GM19043 (cell line): ENCODE measurements around the gene PLEKHG1.

ENCODE experiments used
- ATAC-seq: cut with Tn5 transposase; IDR thresholded peaks from one replicate; pipeline ENCODE4 v1.9.1; 2021; ENCODE audit warnings: low read depth; ENCODE audit not compliant: unreplicated experiment

PLEKHG1 gene

GRCh38 chr6:150617496-150618460, 18.1 kb downstream of the PLEKHG1 start:
- no peak for ATAC-seq

DNA sequence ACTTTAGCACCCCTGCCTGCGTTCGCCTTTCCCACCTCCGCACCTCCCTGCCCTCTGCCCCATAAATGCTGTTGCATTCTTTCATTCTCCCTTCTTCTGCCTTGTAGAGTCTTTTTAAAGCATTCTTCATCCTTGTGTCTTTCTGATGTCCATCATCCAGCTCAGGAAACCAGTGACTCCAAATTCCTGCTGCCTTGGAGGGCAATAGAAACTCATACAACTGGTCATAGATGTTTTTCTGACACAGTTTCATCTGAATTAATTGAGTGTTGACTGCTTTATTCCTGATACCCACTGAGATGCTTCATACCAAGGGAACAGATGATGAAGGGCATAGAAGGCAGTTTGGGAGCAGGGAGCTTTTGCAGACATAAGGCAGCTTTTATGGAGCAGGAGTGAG, 19.6 kb downstream of the PLEKHG1 start:
- no peak for ATAC-seq

DNA sequence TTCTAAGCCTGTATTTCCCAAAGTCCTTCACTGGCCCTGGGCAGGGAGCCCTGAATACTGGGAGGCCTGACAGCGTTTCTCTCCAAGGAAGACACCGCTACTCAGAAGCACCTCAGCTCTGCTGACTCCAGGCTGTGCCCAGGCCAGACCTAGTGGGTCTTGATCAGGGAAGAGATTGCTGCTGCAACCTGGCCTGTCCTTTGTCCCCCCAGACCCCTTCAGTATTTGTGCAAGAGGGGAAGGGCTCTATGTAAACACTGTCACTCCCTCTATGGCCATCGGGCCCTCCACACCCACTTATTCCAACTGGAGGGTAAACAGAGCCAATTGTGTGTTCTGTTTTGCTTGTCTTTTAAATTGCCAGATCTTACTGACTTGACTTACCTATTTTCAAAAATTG, 20.6 kb downstream of the PLEKHG1 start:
- no peak for ATAC-seq

DNA sequence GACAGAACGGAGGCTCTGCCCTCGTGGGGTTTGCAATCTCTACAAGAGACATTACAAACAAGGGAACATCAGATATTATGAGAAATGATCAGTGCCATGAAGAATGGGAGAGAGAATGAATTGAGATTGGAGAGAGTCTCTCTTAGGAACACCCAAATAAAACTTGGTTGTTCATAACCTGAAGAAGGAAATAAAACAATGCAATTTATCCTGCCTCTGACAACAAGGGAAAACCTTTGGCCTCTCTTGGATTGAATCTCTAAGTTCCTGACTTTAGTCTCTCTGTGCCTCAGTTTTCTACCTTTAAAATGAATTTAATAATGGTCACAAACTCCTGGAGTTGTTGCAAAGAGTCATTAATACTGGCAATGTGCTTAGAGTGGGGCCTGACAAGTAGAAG, 21.1 kb downstream of the PLEKHG1 start:
- ATAC-seq, result no peak

GRCh38 chr6:150622476-150622875, 22.8 kb downstream of the PLEKHG1 start:
- ATAC-seq, result no peak

- ATAC-seq, result peak; percentile 97
Measured at GRCh38 chr6:150622941-150623874, 23.5 kb downstream of the PLEKHG1 start.

DNA sequence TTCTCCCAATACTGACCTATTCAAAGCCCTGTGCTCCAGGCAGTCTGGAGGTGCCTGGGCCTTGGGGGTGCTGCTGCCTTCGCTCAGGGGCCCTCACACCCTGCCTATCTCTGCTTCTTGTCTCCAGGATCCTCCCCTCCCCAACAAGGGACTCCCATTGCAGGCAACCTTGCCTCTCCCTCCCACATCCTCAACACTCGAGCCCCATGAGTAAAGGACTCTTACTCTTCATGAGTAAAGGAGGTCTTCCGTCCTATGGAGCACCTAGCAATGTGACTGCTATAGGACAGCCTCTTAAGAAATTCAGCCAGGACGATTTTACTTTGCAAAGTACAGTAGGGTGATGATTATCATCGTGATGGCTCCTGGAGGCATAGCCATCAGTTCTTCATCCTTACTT, 24.5 kb downstream of the PLEKHG1 start:
- ATAC-seq, result no peak

GRCh38 chr6:150625927-150626326, 26.2 kb downstream of the PLEKHG1 start:
- no peak for ATAC-seq

- ATAC-seq, result no peak
Measured at GRCh38 chr6:150627154-150627553, 27.5 kb downstream of the PLEKHG1 start.

DNA sequence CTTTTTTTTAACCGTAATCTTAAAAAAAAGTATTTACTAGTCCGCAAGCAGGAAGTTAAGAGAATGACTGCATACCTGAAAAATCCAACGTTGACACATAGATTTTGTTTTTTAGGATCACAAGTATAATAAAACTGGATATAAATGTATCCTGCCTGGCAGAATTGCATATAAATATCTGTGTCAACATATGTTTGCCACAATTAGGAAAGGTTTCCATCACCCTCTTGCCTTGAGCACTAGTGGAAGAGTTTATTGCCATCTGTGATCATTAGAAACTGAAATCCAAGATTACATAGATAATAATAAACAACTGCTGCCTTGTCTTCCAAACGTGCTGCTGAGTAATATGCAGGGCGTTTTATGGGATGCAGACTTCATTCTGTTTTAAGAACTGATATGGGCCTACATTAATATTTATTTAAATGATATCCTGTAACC, 27.9 kb downstream of the PLEKHG1 start:
- no peak for ATAC-seq

DNA sequence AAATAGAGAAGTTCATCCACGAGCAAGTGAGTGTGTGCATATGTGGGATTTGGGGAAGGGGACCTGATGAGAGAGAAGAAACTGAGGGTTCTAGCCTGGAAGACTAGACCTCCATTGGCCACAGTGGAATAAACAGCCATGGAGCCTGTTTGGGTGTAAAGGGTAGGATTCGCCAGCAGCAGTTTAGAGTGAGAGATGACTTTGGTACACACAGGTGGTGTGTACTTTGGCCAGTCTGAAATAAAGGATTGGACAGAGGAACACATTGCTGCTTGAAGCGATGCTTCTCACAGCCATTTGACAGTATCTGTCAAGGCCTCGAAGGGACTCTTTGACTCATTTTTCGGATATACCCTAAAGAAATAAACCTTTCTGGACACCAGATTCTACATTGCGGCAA, 29.2 kb downstream of the PLEKHG1 start:
- no peak for ATAC-seq

DNA sequence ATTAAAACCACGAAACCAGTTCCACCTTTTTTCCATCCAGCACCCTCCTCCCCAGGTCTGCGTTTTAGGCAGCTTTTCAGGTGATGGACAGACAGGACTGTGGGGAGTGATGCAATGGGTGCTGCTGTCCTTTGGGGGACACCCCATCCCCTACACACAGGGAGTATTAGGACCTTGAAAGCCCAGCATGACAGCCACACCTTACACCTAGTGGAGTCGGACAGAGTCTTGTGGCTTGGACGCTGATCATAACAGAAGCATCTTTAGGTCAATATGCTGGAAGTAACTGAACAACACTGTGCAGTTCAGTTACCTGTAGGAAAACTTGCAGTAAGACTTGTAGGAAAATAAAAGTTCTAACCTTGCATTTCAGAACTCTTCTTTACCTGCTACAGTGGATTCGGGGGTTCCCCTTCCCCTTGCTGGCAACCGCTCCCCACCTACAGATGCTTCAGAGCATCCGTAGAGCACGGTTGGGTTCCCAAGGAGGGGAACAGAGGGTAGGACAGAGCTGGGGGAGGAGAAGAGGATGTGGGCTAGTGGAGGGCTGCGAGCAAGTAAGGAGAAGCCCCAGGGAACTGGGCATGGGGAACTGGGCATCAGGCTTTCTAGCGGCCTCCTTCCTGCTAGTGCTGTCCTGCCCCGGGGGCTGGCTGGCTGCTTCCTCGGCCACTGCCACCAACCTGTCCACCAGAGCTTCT, 31.7 kb downstream of the PLEKHG1 start:
- ATAC-seq, result peak; percentile 37

- ATAC-seq, result no peak
Measured at GRCh38 chr6:150631984-150632642, 32.4 kb downstream of the PLEKHG1 start.

GRCh38 chr6:150632785-150633485, 33.2 kb downstream of the PLEKHG1 start:
- ATAC-seq, result peak; percentile 39

GRCh38 chr6:150633486-150633834, 33.8 kb downstream of the PLEKHG1 start:
- ATAC-seq, result peak; percentile 17

DNA sequence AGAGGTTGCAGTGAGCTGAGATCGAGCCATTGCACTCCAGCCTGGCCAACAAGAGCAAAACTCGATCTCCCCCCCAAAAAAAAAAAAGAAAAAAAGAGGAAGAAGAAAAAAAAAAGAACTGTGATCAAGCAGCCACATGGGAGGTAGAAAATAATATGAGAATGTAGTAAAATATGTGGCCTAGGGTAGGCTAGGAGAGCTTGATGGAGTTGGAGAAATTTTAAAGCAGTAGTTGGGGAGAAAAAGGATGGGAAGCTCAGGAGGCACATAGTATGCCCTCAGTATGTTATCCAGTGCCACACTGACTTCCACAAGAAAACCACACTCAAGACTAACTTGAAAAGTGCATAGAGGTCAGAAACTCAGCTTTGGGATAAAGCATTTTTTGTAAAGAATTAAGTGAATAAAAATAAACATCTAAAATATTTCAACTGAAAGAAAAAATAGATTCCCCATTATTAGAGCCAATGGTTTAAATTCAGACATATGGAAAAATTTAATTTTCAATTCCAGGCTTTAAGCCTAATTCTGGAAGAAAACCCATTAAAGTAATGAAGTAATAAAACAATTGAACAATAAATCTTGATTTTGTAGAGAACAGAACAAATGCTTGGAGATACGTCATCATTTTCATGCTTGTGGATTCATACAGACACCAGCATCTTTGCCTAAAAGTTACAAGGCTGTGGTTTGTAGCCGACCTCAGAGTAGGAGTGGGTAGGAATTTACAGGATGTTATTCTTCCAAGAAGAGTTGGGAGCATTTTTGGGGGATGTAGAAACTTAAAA, 34.7 kb downstream of the PLEKHG1 start:
- no peak for ATAC-seq

- no peak for ATAC-seq
Measured at GRCh38 chr6:150634964-150635292, 35.2 kb downstream of the PLEKHG1 start.

- no peak for ATAC-seq
Measured at GRCh38 chr6:150635906-150636514, 36.3 kb downstream of the PLEKHG1 start.

GRCh38 chr6:150636808-150637207, 37.1 kb downstream of the PLEKHG1 start:
- no peak for ATAC-seq
